A549 (cell line): Measurements from ENCODE around the gene CAPN7. TPM values are rescaled to one million over a fixed set of nuclear protein-coding genes. Genes with fewer than 3 reads are reported as not detected.

Source experiments
- ATAC-seq, 2 experiments: fragments of 200-7000 bp in 1 of 2; fragments of >200 bp in 1 of 2; cut with Nextera tagmentation in 1 of 2; cut with Tn5 transposase in 1 of 2; 3 replicates each; pipeline versions ENCODE4 v1.8.0 to v1.9.1; 2018 to 2020; ENCODE audit warnings: mild to moderate bottlenecking in 1 of 2, moderate library complexity in 1 of 2
- CTCF ChIA-PET: fragments of 300-600 bp; sonication (Branson Sonifier 250); formaldehyde crosslinking; extraction: SDS; loops from one replicate; lab custom pipeline; 2021; ENCODE audit warnings: antibody characterized with exemption, inconsistent platforms; lab: Yijun Ruan, JAX
- POLR2A ChIA-PET: fragments of 350-600 bp; formaldehyde crosslinking; extraction: SDS; loops from one replicate; lab custom pipeline; 2021; ENCODE audit warnings: antibody characterized with exemption, inconsistent platforms; lab: Yijun Ruan, JAX
- DNase-seq, 2 experiments: peaks; one replicate each; pipeline versions ENCODE4 v3.0.0 to v3.0.0-alpha.2; 2011 to 2016; ENCODE audit warnings: low read depth in 1 of 2, low spot score in 1 of 2
- FAIRE-seq: peaks from 2 replicates; lab custom pipeline; 2011; peaks lifted over from hg19 to GRCh38; lab: Jason Lieb, UNC
- H3K27ac ChIP-seq, 2 experiments: fragments of >200 bp; sonication (Bioruptor Twin); formaldehyde crosslinking; 3 replicates each; pipeline ENCODE4 v1.5.1; 2016 to 2017
- H3K4me1 ChIP-seq: fragments of >200 bp; sonication (Bioruptor Twin); formaldehyde crosslinking; 3 replicates; pipeline ENCODE4 v1.6.1; 2016
- H3K4me2 ChIP-seq: fragments of >200 bp; sonication (Bioruptor Twin); formaldehyde crosslinking; 3 replicates; pipeline ENCODE4 v1.6.1; 2016
- H3K4me3 ChIP-seq: fragments of >200 bp; sonication (Bioruptor Twin); formaldehyde crosslinking; 3 replicates; pipeline ENCODE4 v1.5.1; 2016
- H3K9me3 ChIP-seq: fragments of >200 bp; sonication (Bioruptor Twin); formaldehyde crosslinking; 3 replicates; pipeline ENCODE4 v1.6.1; 2016
- EP300 ChIP-seq, 2 experiments: fragments of >200 bp; sonication (Bioruptor Twin); formaldehyde crosslinking; IDR thresholded peaks; 2 replicates in 1 of 2; 3 replicates in 1 of 2; pipeline ENCODE4 v1.6.1; 2016 to 2017
- ESRRA ChIP-seq: fragments of 150-350 bp; IDR thresholded peaks from 2 replicates; pipeline ENCODE4 v1.6.1; 2014; ENCODE audit warnings: mild to moderate bottlenecking, low read length, borderline replicate concordance
- FOSL2 ChIP-seq, 2 experiments: fragments of 450-650 bp in 1 of 2; fragments of >200 bp in 1 of 2; sonication (Bioruptor Twin) in 1 of 2; formaldehyde crosslinking; IDR thresholded peaks; 2 replicates each; pipeline versions ENCODE4 v1.5.0 to v1.6.1; 2016 to 2020; ENCODE audit warnings: mild to moderate bottlenecking in 1 of 2, moderate library complexity in 1 of 2
- FOXS1 ChIP-seq: fragments of 250-450 bp; sonication (Bioruptor Pico); IDR thresholded peaks from 2 replicates; pipeline ENCODE4 v1.5.0; 2020; ENCODE audit warnings: mild to moderate bottlenecking, moderate library complexity
- HOXA7 ChIP-seq: fragments of 250-450 bp; sonication (Bioruptor Pico); IDR thresholded peaks from 2 replicates; pipeline ENCODE4 v1.5.0; 2020; ENCODE audit warnings: mild to moderate bottlenecking, moderate library complexity
- HOXB13 ChIP-seq: fragments of 250-450 bp; sonication (Bioruptor Pico); IDR thresholded peaks from 2 replicates; pipeline ENCODE4 v1.5.0; 2020; ENCODE audit warnings: low read depth, mild to moderate bottlenecking, moderate library complexity
- HOXB5 ChIP-seq: fragments of 250-450 bp; sonication (Bioruptor Pico); IDR thresholded peaks from 2 replicates; pipeline ENCODE4 v1.5.0; 2020; ENCODE audit warnings: mild to moderate bottlenecking, moderate library complexity
- JUN ChIP-seq, 2 experiments: fragments of >200 bp; sonication (Bioruptor Twin); formaldehyde crosslinking; IDR thresholded peaks; 2 replicates in 1 of 2; 3 replicates in 1 of 2; pipeline ENCODE4 v1.6.1; 2016 to 2017
- KDM5A ChIP-seq: fragments of 200-600 bp; sonication (generic); IDR thresholded peaks from 2 replicates; pipeline ENCODE4 v1.6.1; 2016; ENCODE audit warnings: antibody characterized with exemption, mild to moderate bottlenecking
- NPAS2 ChIP-seq: fragments of 250-450 bp; sonication (Bioruptor Pico); IDR thresholded peaks from 2 replicates; pipeline ENCODE4 v1.8.0; 2022; ENCODE audit warnings: mild to moderate bottlenecking, moderate library complexity, borderline replicate concordance
- PHF8 ChIP-seq: fragments of 200-600 bp; sonication (generic); IDR thresholded peaks from 2 replicates; pipeline ENCODE4 v1.6.1; 2016; ENCODE audit warnings: low read depth, mild to moderate bottlenecking, antibody characterized with exemption, moderate library complexity, borderline replicate concordance
- RCOR1 ChIP-seq: fragments of 150-350 bp; IDR thresholded peaks from 2 replicates; pipeline ENCODE4 v1.6.1; 2014; ENCODE audit warnings: antibody characterized with exemption, low read length, low read depth
- RFX5 ChIP-seq: fragments of 450-650 bp; IDR thresholded peaks from 2 replicates; pipeline ENCODE4 v1.7.1; 2014; ENCODE audit warnings: antibody characterized with exemption, mild to moderate bottlenecking, moderate library complexity
- SMC3 ChIP-seq: fragments of >200 bp; sonication (Bioruptor Twin); formaldehyde crosslinking; IDR thresholded peaks from 3 replicates; pipeline ENCODE4 v1.6.1; 2018; ENCODE audit warnings: inconsistent platforms
- SREBF2 ChIP-seq: fragments of 450-650 bp; IDR thresholded peaks from 2 replicates; pipeline ENCODE4 v1.6.1; 2014; ENCODE audit warnings: mild to moderate bottlenecking, moderate library complexity
- TP53 ChIP-seq: fragments of 250-450 bp; sonication (Bioruptor Pico); IDR thresholded peaks from 2 replicates; pipeline ENCODE4 v1.5.0; 2021; ENCODE audit warnings: mild to moderate bottlenecking, moderate library complexity
- ZFP36 ChIP-seq: fragments of 450-650 bp; IDR thresholded peaks from 2 replicates; pipeline ENCODE4 v1.6.1; 2014; ENCODE audit warnings: borderline replicate concordance; ENCODE audit not compliant: partially characterized antibody
- ZNF302 ChIP-seq: fragments of 250-450 bp; sonication (Bioruptor Pico); IDR thresholded peaks from 2 replicates; pipeline ENCODE4 v1.9.0; 2021; ENCODE audit warnings: inconsistent platforms, mild to moderate bottlenecking, moderate library complexity
- ZSCAN20 ChIP-seq: fragments of 250-450 bp; sonication (Bioruptor Pico); IDR thresholded peaks from 2 replicates; pipeline ENCODE4 v1.8.0; 2022; ENCODE audit warnings: mild to moderate bottlenecking, moderate library complexity
- polyA plus RNA-seq, 4 experiments: library from polyadenylated mRNA; depleted of rRNA in 3 of 4; stranded (reverse); fragments of >200 nt; fragmentation: RNase III in 1 of 4; extraction: RNeasy Plus Mini Kit Qiagen cat#74134 plus additional on column Dnase treatment in 1 of 4; gene quantifications; 2 replicates in 3 of 4; 3 replicates in 1 of 4; pipeline ENCODE4 v1.2.3, GENCODE V29; 2011 to 2017
- TF ChIP-seq, protein P1 (sequence below): IDR thresholded peaks from 2 replicates; pipeline ENCODE4 v1.6.1; 2012; ENCODE audit warnings: low read depth, borderline replicate concordance
- TF ChIP-seq, protein P2 (sequence below): IDR thresholded peaks from 2 replicates; pipeline ENCODE4 v1.6.1; 2012
- TF ChIP-seq, protein P3 (sequence below): fragments of 250-450 bp; sonication (Bioruptor Pico); IDR thresholded peaks from 2 replicates; pipeline ENCODE4 v1.5.0; 2020; ENCODE audit warnings: low read depth, mild to moderate bottlenecking, moderate library complexity
- TF ChIP-seq, protein P4 (sequence below): fragments of 150-350 bp; IDR thresholded peaks from 2 replicates; pipeline ENCODE4 v1.6.1; 2014; ENCODE audit warnings: low read depth, mild to moderate bottlenecking, low read length
- TF ChIP-seq, protein P5 (sequence below): fragments of 200-600 bp; sonication (generic); IDR thresholded peaks from 2 replicates; pipeline ENCODE4 v1.6.1; 2016; ENCODE audit warnings: antibody characterized with exemption, mild to moderate bottlenecking, moderate library complexity
- TF ChIP-seq, protein P6 (sequence below): fragments of >200 bp; sonication (Bioruptor Twin); formaldehyde crosslinking; IDR thresholded peaks from 3 replicates; pipeline ENCODE4 v1.5.1; 2016

CAPN7 gene
- polyA plus RNA-seq, 2 of the 4 experiments (the other 2 are of a cell fraction), result 19.9 to 36.8 TPM

DNA sequence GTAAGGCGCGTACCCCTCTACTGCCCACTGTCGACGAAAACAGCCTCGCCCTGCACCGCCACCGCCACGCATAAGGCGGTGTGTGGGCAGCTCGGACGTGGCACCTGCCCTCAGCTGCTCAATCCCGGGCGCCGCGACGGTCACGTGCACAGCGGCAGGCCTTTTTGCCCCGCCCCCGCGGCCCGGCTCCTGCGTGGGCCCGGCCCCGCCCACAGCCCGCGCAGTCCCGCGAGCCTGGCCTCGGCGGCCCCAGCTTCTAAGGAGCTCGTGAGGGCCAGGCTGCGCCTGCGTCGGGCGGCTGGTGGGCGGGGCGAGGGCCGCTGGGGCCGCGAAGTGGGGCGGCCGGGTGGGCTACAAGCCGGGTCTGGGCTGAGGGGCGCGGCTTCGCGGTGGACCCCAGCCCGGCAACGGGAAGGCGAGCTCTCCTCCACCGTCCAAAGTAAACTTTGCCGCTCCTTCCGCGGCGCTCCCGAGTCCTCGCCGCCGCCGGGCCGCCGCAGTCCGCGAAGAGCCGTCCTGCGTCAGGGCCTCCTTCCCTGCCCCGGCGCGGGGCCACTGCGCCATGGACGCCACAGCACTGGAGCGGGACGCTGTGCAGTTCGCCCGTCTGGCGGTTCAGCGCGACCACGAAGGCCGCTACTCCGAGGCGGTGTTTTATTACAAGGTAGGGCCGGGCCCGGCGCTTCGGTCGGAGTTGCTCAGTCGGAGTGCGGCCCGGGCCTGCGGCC is at the start of gene CAPN7 (continued):
- TF ChIP-seq PHF8, result peak; percentile 96
- TF ChIP-seq HOXB5 (CRISPR knock-in tag), result no peak
- peak; percentile 21; the same call in 1 of the 3 replicates for TF ChIP-seq SMC3
- no peak for TF ChIP-seq EP300 (IDR thresholded peaks at IDR 0.05)
- TF ChIP-seq TP53 (CRISPR knock-in tag), result no peak
- TF ChIP-seq, protein P1, sequence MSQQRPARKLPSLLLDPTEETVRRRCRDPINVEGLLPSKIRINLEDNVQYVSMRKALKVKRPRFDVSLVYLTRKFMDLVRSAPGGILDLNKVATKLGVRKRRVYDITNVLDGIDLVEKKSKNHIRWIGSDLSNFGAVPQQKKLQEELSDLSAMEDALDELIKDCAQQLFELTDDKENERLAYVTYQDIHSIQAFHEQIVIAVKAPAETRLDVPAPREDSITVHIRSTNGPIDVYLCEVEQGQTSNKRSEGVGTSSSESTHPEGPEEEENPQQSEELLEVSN, result peak; percentile 84
- no peak for TF ChIP-seq SREBF2
- TF ChIP-seq, protein P2, sequence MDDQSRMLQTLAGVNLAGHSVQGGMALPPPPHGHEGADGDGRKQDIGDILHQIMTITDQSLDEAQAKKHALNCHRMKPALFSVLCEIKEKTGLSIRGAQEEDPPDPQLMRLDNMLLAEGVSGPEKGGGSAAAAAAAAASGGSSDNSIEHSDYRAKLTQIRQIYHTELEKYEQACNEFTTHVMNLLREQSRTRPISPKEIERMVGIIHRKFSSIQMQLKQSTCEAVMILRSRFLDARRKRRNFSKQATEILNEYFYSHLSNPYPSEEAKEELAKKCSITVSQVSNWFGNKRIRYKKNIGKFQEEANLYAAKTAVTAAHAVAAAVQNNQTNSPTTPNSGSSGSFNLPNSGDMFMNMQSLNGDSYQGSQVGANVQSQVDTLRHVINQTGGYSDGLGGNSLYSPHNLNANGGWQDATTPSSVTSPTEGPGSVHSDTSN, result no peak
- TF ChIP-seq FOXS1 (CRISPR knock-in tag), result no peak
- no peak for TF ChIP-seq RFX5
- TF ChIP-seq, protein P3, sequence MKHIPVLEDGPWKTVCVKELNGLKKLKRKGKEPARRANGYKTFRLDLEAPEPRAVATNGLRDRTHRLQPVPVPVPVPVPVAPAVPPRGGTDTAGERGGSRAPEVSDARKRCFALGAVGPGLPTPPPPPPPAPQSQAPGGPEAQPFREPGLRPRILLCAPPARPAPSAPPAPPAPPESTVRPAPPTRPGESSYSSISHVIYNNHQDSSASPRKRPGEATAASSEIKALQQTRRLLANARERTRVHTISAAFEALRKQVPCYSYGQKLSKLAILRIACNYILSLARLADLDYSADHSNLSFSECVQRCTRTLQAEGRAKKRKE, result no peak
- no peak for TF ChIP-seq ZFP36
- TF ChIP-seq, protein P4, sequence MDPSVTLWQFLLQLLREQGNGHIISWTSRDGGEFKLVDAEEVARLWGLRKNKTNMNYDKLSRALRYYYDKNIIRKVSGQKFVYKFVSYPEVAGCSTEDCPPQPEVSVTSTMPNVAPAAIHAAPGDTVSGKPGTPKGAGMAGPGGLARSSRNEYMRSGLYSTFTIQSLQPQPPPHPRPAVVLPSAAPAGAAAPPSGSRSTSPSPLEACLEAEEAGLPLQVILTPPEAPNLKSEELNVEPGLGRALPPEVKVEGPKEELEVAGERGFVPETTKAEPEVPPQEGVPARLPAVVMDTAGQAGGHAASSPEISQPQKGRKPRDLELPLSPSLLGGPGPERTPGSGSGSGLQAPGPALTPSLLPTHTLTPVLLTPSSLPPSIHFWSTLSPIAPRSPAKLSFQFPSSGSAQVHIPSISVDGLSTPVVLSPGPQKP, result no peak
- TF ChIP-seq ZSCAN20 (CRISPR knock-in tag), result no peak
- no peak for TF ChIP-seq ESRRA
- TF ChIP-seq RCOR1, result no peak
- TF ChIP-seq ZNF302 (CRISPR knock-in tag), result no peak
- TF ChIP-seq JUN (IDR thresholded peaks at IDR 0.05), result peak; percentile 60 to 83; a peak in 3 of 5 replicates
- TF ChIP-seq HOXB13 (CRISPR knock-in tag), result no peak
- no peak for TF ChIP-seq HOXA7 (CRISPR knock-in tag)
- TF ChIP-seq, protein P5, sequence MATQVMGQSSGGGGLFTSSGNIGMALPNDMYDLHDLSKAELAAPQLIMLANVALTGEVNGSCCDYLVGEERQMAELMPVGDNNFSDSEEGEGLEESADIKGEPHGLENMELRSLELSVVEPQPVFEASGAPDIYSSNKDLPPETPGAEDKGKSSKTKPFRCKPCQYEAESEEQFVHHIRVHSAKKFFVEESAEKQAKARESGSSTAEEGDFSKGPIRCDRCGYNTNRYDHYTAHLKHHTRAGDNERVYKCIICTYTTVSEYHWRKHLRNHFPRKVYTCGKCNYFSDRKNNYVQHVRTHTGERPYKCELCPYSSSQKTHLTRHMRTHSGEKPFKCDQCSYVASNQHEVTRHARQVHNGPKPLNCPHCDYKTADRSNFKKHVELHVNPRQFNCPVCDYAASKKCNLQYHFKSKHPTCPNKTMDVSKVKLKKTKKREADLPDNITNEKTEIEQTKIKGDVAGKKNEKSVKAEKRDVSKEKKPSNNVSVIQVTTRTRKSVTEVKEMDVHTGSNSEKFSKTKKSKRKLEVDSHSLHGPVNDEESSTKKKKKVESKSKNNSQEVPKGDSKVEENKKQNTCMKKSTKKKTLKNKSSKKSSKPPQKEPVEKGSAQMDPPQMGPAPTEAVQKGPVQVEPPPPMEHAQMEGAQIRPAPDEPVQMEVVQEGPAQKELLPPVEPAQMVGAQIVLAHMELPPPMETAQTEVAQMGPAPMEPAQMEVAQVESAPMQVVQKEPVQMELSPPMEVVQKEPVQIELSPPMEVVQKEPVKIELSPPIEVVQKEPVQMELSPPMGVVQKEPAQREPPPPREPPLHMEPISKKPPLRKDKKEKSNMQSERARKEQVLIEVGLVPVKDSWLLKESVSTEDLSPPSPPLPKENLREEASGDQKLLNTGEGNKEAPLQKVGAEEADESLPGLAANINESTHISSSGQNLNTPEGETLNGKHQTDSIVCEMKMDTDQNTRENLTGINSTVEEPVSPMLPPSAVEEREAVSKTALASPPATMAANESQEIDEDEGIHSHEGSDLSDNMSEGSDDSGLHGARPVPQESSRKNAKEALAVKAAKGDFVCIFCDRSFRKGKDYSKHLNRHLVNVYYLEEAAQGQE, result peak; percentile 76

DNA sequence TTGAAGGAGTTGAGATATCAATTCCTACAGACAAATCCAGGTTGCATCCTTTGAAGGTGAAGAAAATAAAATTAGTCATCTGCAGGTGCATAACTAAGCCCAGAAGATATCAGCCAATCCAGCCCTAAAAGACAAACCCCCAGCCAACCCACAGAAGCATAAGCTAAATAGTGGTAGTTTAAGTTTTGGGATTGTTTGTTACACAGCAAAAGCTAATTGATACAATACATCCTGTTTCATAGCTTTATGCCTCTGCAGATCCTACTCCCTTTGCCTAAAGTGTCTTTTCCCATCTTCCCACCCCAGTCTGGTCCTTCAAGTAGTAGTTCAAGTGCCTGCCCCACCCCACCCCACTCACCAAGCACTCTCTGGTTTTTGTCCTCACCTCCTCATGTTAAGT is 48.6 kb upstream of the CAPN7 start:
- ATAC-seq, result no peak
- FAIRE-seq, result no peak
- ChIA-PET POLR2A (no interaction called here), CTCF (interaction anchor here (1.0 kb wide), 1 partner anchor 38 kb away, joined by 3 read pairs; no protein-coding TSS in a partner anchor)
- no peak overlapping the region for H3K4me2 ChIP-seq
- H3K9me3 ChIP-seq, result peaks cover 6% of the 10 kb centered on the region; the same call in 1 of the 3 replicates
- DNase-seq, result no peak
- H3K4me3 ChIP-seq, result no peak overlapping the region
- H3K27ac ChIP-seq, result no peak overlapping the region
- no peaks in the 10 kb centered on the region for H3K4me1 ChIP-seq
- TF ChIP-seq KDM5A, result no peak
- TF ChIP-seq, protein P6, sequence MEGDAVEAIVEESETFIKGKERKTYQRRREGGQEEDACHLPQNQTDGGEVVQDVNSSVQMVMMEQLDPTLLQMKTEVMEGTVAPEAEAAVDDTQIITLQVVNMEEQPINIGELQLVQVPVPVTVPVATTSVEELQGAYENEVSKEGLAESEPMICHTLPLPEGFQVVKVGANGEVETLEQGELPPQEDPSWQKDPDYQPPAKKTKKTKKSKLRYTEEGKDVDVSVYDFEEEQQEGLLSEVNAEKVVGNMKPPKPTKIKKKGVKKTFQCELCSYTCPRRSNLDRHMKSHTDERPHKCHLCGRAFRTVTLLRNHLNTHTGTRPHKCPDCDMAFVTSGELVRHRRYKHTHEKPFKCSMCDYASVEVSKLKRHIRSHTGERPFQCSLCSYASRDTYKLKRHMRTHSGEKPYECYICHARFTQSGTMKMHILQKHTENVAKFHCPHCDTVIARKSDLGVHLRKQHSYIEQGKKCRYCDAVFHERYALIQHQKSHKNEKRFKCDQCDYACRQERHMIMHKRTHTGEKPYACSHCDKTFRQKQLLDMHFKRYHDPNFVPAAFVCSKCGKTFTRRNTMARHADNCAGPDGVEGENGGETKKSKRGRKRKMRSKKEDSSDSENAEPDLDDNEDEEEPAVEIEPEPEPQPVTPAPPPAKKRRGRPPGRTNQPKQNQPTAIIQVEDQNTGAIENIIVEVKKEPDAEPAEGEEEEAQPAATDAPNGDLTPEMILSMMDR, result no peak
- no peak for TF ChIP-seq NPAS2 (CRISPR knock-in tag)
- no peak for TF ChIP-seq RFX5
- TF ChIP-seq, protein P2, result no peak
- no peak for TF ChIP-seq SMC3
- TF ChIP-seq EP300 (IDR thresholded peaks at IDR 0.05), result no peak
- TF ChIP-seq FOSL2 (IDR thresholded peaks at IDR 0.05), result no peak
- no peak for TF ChIP-seq FOSL2 (CRISPR knock-in tag; IDR thresholded peaks at IDR 0.05)
